GM19467 (cell line): Measurements from ENCODE around the gene PRKCD.

ENCODE experiments used
- ATAC-seq: cut with Tn5 transposase; IDR thresholded peaks from one replicate; pipeline ENCODE4 v1.9.1; 2021; ENCODE audit warnings: mild to moderate bottlenecking, moderate library complexity; ENCODE audit not compliant: unreplicated experiment

Gene PRKCD

GRCh38 chr3:53230789-53231188 lies 69.8 kb downstream of the PRKCD start:
- ATAC-seq = no peak

- no peak for ATAC-seq
Measured at GRCh38 chr3:53231532-53232511, 70.8 kb downstream of the PRKCD start.

DNA sequence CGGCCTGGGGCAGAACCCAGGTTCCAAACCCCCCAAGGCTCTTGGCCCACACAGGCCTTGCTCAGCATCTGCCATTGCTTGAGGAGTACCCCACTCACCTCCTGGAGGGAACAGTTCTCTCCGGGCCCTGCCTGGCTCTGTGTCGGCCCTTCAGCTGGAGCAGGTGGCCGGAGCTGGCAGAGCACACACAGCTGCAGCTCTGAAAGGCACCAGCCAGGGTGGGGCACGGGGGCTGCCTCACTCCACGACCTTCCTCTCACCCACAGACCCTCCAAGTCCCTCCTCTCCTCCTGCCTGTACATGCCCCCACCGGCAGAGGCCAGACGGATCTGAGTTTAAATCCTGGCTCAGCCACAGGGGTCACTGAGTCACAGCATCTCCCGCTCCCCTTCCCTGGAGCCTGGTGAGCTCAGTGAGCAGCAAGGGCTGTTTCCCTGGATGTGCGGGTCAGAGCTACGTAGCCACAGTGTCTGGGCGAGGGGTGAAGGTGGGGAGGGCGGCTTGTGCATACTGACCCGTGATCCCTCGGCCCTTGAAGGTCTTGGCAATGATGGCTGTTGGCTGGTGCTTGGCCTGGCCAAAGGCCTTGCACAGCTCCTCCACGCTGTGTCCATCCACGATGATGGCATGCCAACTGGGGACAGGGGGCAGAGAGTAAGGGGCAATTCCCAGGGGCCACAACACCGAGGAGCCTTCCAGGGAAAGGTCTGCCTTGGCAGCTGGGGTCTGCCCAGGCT lies 71.8 kb downstream of the PRKCD start:
- ATAC-seq = no peak

GRCh38 chr3:53234130-53234840 lies 73.3 kb downstream of the PRKCD start:
- ATAC-seq = no peak

DNA sequence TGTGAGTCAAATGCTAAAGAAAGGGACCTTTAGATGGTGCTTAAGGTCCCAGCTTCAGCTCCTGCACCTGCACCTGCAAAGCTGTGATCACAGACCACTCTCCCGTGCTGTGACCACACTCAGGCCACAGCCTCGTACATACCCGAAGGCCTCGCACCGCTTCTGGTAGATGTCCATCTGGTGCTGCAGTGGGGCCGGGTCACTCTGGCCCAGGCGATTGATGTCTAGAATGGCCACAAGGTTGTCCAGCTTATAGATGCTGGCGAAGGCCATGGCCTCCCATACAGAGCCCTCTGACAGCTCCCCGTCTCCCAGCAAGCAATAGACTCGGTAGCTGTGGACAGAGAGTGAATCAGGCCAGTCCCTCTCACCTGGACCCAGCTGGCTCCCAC lies 73.8 kb downstream of the PRKCD start:
- no peak for ATAC-seq

- ATAC-seq = no peak
Measured at GRCh38 chr3:53235545-53235944, 74.5 kb downstream of the PRKCD start.

DNA sequence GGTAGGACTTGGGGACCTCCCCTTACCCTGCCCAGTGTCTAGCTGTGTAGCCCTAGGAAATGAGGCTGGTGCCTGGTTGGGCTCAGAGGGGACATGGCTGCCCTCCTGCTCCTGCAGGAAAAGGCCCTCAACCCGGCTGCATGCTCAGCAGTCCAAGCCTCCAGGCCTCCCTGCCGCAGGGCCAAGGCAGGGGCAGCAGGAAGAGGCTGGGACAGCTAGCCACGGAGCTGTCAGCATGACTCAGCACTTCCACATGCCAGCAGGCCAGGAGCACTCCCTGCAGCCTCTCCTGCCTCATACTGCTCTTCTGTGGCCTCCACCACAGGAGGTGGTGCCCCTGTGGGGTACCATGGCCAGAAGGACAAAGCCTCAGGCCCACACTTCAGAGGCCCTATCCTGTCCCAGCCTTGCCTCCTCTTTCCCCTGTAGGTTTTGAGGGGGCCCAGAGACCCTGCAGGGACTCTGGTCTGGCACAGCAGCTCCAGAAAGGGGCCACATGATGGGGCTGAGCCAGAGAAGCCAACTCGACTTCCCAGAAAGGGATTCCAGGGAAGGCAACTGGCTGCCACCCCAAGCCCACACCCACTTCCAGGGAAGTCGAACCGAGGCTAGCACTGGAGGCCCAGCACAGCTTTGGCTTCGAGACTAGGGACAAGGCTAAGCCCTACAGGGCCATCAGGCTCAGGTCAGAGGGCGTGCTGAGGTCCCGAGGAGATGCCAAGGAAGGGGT lies 75.3 kb downstream of the PRKCD start:
- no peak for ATAC-seq

GRCh38 chr3:53238051-53238850 lies 77.2 kb downstream of the PRKCD start:
- ATAC-seq = no peak

GRCh38 chr3:53238886-53239285 lies 77.9 kb downstream of the PRKCD start:
- no peak for ATAC-seq

DNA sequence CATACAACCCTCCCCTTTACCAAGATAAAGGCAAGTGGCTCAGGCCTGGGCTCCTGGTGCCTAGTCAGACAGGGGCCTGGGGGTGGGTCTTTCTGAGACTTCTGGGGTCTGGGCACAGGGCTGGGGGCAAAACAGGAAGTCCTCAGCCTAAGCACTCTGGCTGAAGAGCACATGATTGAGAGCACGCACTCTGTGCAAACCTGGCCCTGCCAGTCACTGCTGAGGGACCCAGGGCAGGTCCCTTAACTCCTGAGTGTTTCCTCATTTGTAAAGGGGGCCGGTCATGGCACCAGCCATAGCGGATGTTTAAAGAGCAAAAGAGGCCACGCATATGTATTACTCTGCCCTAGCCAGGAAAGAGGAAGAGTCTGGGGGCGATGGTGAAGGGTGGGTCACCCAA lies 78.8 kb downstream of the PRKCD start:
- ATAC-seq = no peak

DNA sequence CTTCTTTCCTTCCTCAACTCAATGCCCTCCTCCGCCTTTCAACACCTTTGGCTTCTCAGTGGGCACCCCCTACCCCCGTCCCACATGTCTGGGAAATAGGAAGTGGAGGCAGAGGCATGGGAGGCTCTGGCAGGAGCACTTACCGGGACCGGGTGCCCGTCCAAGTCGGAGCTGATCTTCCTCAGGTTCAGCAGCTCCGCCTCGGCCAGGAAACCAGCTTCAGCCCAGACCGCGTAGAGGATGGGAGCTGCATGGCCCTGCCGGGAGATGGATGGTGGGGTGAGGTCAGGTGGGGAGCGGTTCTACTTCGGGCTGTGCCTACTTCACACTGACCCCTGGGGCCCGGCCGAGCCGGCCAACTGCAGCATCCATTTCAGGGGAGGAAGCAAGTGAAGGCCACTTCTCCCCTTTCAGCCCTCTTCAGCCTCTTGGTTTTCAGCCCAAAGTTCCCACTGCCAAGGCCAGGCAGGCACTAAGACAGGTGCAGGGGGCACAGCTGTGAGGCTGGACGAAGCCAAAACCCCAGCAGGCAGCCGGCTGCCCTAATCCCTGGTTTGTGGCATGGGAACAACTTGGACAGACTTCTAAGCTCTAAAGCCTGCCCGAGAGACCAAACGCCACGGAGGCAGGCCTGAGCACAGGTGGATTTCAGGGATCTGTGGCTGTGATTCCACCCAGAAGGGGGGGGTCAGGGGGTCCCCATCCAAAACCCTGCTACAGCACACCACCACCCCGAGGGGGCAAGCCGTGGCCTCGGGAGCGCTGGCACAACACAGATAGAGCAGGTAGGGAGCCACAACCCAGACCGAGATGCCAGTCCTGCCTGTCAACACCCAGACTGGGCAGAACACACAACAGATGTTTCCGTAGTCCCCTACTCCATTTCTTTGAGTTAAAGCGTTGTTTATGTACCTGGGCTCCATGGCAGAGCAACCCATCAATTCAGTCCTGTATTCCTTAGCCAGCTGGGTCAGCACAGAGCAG lies 80.3 kb downstream of the PRKCD start:
- ATAC-seq = no peak

GRCh38 chr3:53242155-53242554 lies 81.1 kb downstream of the PRKCD start:
- no peak for ATAC-seq
